H1 (cell line): Measurements from ENCODE around the gene BBIP1. TPM values are rescaled to one million over a fixed set of nuclear protein-coding genes. Genes with fewer than 3 reads are reported as not detected.

Experiments used
- CTCF ChIA-PET: fragments of 300-600 bp; sonication (Branson Sonifier 250); formaldehyde crosslinking; loops from one replicate; lab custom pipeline; 2021; ENCODE audit not compliant: partially characterized antibody; lab: Charles Lee
- POLR2A ChIA-PET: fragments of 300-600 bp; sonication (Branson Sonifier 250); formaldehyde crosslinking; loops from one replicate; lab custom pipeline; 2021; ENCODE audit warnings: inconsistent platforms; ENCODE audit not compliant: partially characterized antibody; lab: Charles Lee
- DNase-seq, 2 experiments: peaks; one replicate each; pipeline versions ENCODE4 v3.0.0 to v3.0.0-alpha.2; 2010 to 2022; ENCODE audit warnings: low spot score in 2 of 2, low read depth in 1 of 2, mixed read lengths in 1 of 2
- FAIRE-seq: peaks from 2 replicates; lab custom pipeline; 2011; peaks lifted over from hg19 to GRCh38; lab: Jason Lieb, UNC
- H2AFZ ChIP-seq: 2 replicates; pipeline ENCODE4 v1.8.1; 2012; ENCODE audit warnings: low read length, inconsistent platforms
- H2AK5ac ChIP-seq: 2 replicates; pipeline ENCODE4 v1.6.1; 2013; ENCODE audit warnings: low read depth, low read length
- H2BK120ac ChIP-seq: replicated peaks from 2 replicates; pipeline ENCODE3; 2013; ENCODE audit warnings: low read depth, low read length, inconsistent platforms
- H2BK12ac ChIP-seq: 2 replicates; pipeline ENCODE4 v1.6.1; 2013; ENCODE audit warnings: low read depth, low read length
- H2BK15ac ChIP-seq: 2 replicates; pipeline ENCODE4 v1.6.1; 2013; ENCODE audit warnings: low read length
- H2BK20ac ChIP-seq: 2 replicates; pipeline ENCODE4 v1.6.1; 2013; ENCODE audit warnings: low read length
- H2BK5ac ChIP-seq: 2 replicates; pipeline ENCODE4 v1.6.1; 2013; ENCODE audit warnings: low read depth, low read length
- H3K14ac ChIP-seq: 2 replicates; pipeline ENCODE4 v1.6.1; 2013; ENCODE audit warnings: inconsistent platforms; ENCODE audit not compliant: insufficient read length
- H3K18ac ChIP-seq: 2 replicates; pipeline ENCODE4 v1.6.1; 2013; ENCODE audit warnings: low read length; ENCODE audit errors: extremely low read depth
- H3K23ac ChIP-seq: 2 replicates; pipeline ENCODE4 v1.6.1; 2013; ENCODE audit warnings: inconsistent platforms; ENCODE audit not compliant: insufficient read length
- H3K23me2 ChIP-seq: 2 replicates; pipeline ENCODE4 v1.6.1; 2013; ENCODE audit warnings: low read depth, low read length
- H3K27ac ChIP-seq: 2 replicates; pipeline ENCODE4 v1.6.1; 2011; ENCODE audit warnings: low read depth, low read length, inconsistent platforms
- H3K27me3 ChIP-seq, 4 experiments: replicated peaks in 1 of 4; 1 replicate in 1 of 4; 2 replicates in 3 of 4; pipeline versions ENCODE4 v1.6.1 to v1.8.1; 2011 to 2013; ENCODE audit warnings: low read length in 3 of 4, mild to moderate bottlenecking in 3 of 4, inconsistent platforms in 2 of 4, mixed read lengths in 2 of 4, moderate library complexity in 1 of 4; ENCODE audit not compliant: control insufficient read depth in 3 of 4, insufficient read depth in 3 of 4; ENCODE audit errors: extremely low read depth in 1 of 4
- H3K36me3 ChIP-seq, 4 experiments: 2 replicates each; pipeline versions ENCODE4 v1.6.1 to v1.8.1; 2011 to 2013; ENCODE audit warnings: mild to moderate bottlenecking in 4 of 4, low read length in 3 of 4, moderate library complexity in 2 of 4, control low read depth in 1 of 4, inconsistent platforms in 1 of 4; ENCODE audit not compliant: insufficient read depth in 4 of 4, control insufficient read depth in 2 of 4
- H3K4ac ChIP-seq: replicated peaks from 2 replicates; pipeline ENCODE3; 2013; ENCODE audit warnings: low read length, low read depth, mixed read lengths, inconsistent platforms; ENCODE audit not compliant: insufficient read length
- H3K4me1 ChIP-seq, 4 experiments: replicated peaks in 1 of 4; 1 replicate in 1 of 4; 2 replicates in 3 of 4; pipeline versions ENCODE4 v1.6.1 to v1.8.1; 2011 to 2013; ENCODE audit warnings: low read length in 3 of 4, inconsistent platforms in 2 of 4, mixed read lengths in 1 of 4; ENCODE audit not compliant: insufficient read depth in 4 of 4, control insufficient read depth in 3 of 4
- H3K4me2 ChIP-seq, 2 experiments: 2 replicates each; pipeline versions ENCODE4 v1.6.1 to v1.8.1; 2011 to 2013; ENCODE audit warnings: low read depth in 2 of 2, low read length in 2 of 2, control low read depth in 1 of 2, inconsistent platforms in 1 of 2, mild to moderate bottlenecking in 1 of 2; ENCODE audit not compliant: insufficient read depth in 1 of 2
- H3K4me3 ChIP-seq, 4 experiments: fragments of 200-600, 300-600 bp in 1 of 4; sonication (generic), shearing (Covaris generic), sonication (Bioruptor Twin) in 1 of 4; 2 replicates each; pipeline versions ENCODE4 v1.5.1 to v1.8.1; 2011 to 2016; ENCODE audit warnings: low read length in 4 of 4, low read depth in 3 of 4, control low read depth in 2 of 4, inconsistent platforms in 2 of 4, mild to moderate bottlenecking in 2 of 4, mixed read lengths in 1 of 4, moderate library complexity in 1 of 4; ENCODE audit not compliant: insufficient read depth in 2 of 4; ENCODE audit errors: extremely low read depth in 1 of 4
- H3K56ac ChIP-seq: replicated peaks from 2 replicates; pipeline ENCODE3; 2013; ENCODE audit warnings: low read depth, mild to moderate bottlenecking, mixed read lengths, low read length, inconsistent platforms; ENCODE audit not compliant: insufficient read length
- H3K79me1 ChIP-seq: 2 replicates; pipeline ENCODE4 v1.6.1; 2013; ENCODE audit warnings: low read depth, low read length, control low read depth
- H3K79me2 ChIP-seq, 2 experiments: 2 replicates each; pipeline versions ENCODE4 v1.6.1 to v1.8.1; 2012 to 2013; ENCODE audit warnings: low read length in 2 of 2, mild to moderate bottlenecking in 2 of 2, inconsistent platforms in 1 of 2; ENCODE audit not compliant: insufficient read depth in 2 of 2, control insufficient read depth in 1 of 2
- H3K9ac ChIP-seq, 4 experiments: replicated peaks in 1 of 4; 1 replicate in 1 of 4; 2 replicates in 3 of 4; pipeline versions ENCODE4 v1.6.1 to v1.8.1; 2011 to 2013; ENCODE audit warnings: low read depth in 3 of 4, low read length in 3 of 4, control low read depth in 2 of 4, mild to moderate bottlenecking in 2 of 4, moderate library complexity in 2 of 4, inconsistent platforms in 1 of 4; ENCODE audit errors: extremely low read depth in 1 of 4
- H3K9me3 ChIP-seq, 2 experiments: 2 replicates each; pipeline versions ENCODE4 v1.6.1 to v1.8.1; 2012 to 2013; ENCODE audit warnings: mild to moderate bottlenecking in 2 of 2, moderate library complexity in 2 of 2, control low read depth in 1 of 2, inconsistent platforms in 1 of 2, low read depth in 1 of 2, low read length in 1 of 2, mixed read lengths in 1 of 2; ENCODE audit not compliant: insufficient read depth in 2 of 2
- H4K20me1 ChIP-seq, 2 experiments: replicated peaks in 1 of 2; 2 replicates each; pipeline versions ENCODE3 to v1.8.1; 2011 to 2013; ENCODE audit warnings: inconsistent platforms in 2 of 2, low read length in 2 of 2, mild to moderate bottlenecking in 1 of 2; ENCODE audit not compliant: insufficient read depth in 2 of 2, control insufficient read depth in 1 of 2
- H4K5ac ChIP-seq: 2 replicates; pipeline ENCODE4 v1.6.1; 2013; ENCODE audit warnings: low read length, low read depth, mixed read lengths, inconsistent platforms; ENCODE audit not compliant: insufficient read length
- H4K8ac ChIP-seq: 2 replicates; pipeline ENCODE4 v1.8.0; 2013; ENCODE audit warnings: mild to moderate bottlenecking, moderate library complexity, low read length, inconsistent platforms; ENCODE audit not compliant: insufficient read depth; ENCODE audit errors: extremely low read depth
- H4K91ac ChIP-seq: replicated peaks from 2 replicates; pipeline ENCODE3; 2013; ENCODE audit warnings: low read length, mixed read lengths, inconsistent platforms; ENCODE audit not compliant: insufficient read length
- EGR1 ChIP-seq: IDR thresholded peaks from 2 replicates; pipeline ENCODE4 v1.6.1; 2011; ENCODE audit warnings: low read depth, low read length, borderline replicate concordance
- NRF1 ChIP-seq: IDR thresholded peaks from 2 replicates; pipeline ENCODE4 v1.6.1; 2011; ENCODE audit warnings: mild to moderate bottlenecking, low read depth, low read length, improper control_type of control experiment
- SIN3A ChIP-seq, 2 experiments: IDR thresholded peaks in 1 of 2; conservative IDR thresholded peaks in 1 of 2; 2 replicates each; pipeline ENCODE4 v1.6.1; 2011 to 2012; ENCODE audit warnings: low read length in 2 of 2, improper control_type of control experiment in 1 of 2, low read depth in 1 of 2, mild to moderate bottlenecking in 1 of 2
- WGBS, 2 experiments: shearing (Covaris generic) in 1 of 2; methylation state at CpG; one replicate each; pipeline versions ENCODE4 v1.1.6 to v1.1.7; 2013 to 2015; ENCODE audit warnings: low lambda C conversion rate in 2 of 2, mixed read lengths in 2 of 2, inconsistent platforms in 1 of 2, low coverage in 1 of 2, missing lambda C conversion rate in 1 of 2; ENCODE audit not compliant: insufficient replicate concordance in 2 of 2, insufficient coverage in 1 of 2, insufficient read length in 1 of 2; ENCODE audit errors: extremely low coverage in 1 of 2, missing lambda C conversion rate in 1 of 2; 5-methylcytosine and 5-hydroxymethylcytosine counted together
- polyA plus RNA-seq, 7 experiments: library from polyadenylated mRNA; depleted of rRNA in 3 of 7; stranded (reverse) in 5 of 7; unstranded in 2 of 7; fragments of >200 nt in 5 of 7; fragments of 200-250 nt in 2 of 7; gene quantifications; 1 replicate in 5 of 7; 2 replicates in 1 of 7; 4 replicates in 1 of 7; pipeline versions ENCODE4 v1.2.1 to v1.2.3, GENCODE V29; 2011 to 2013; ENCODE audit warnings: missing spikeins in 2 of 7, mixed read lengths in 2 of 7
- total RNA-seq: library from RNA; stranded (reverse); fragmentation: NEBNext Ultra II Directional; extraction: Animal tissue kit (Norgen Biotek cat#: 25700); gene quantifications from 2 replicates; pipeline ENCODE4 v1.2.1, GENCODE V29; 2021

Gene BBIP1
- total and polyA plus RNA-seq, 2 of the 8 experiments (the other 6 are each of a cell fraction or from before 2014, with no cell fraction given): 8.8 to 19.6 TPM

DNA sequence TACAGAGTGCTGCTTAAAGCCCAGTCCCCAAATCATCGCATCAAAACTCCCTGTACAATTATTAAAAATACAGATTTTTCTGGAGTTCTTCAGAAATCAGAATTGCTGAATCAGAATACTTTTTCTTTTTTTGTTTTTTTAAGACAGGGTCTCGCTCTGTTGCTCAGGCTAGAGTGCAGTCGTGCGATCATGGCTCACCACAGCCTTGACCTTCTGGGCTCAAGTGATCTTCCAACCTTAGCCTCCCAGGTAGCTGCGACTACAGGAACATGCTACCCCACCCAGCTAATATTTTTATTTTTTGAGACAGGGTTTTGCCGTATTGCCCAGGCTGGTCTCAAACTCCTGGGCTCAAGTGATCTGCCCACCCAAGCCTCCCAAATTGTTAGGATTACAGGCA lies 3.9 kb downstream of the BBIP1 start:
- no peaks in the 10 kb centered on the region for H3K27me3 ChIP-seq
- H3K9me3 ChIP-seq: no peaks in the 10 kb centered on the region
- H3K23ac ChIP-seq: no peak overlapping the region
- no peak for FAIRE-seq
- no peak overlapping the region for H3K4me2 ChIP-seq
- H2AK5ac ChIP-seq: no peak overlapping the region
- no peak overlapping the region for H3K18ac ChIP-seq
- DNase-seq: no peak
- no peak overlapping the region for H3K9ac ChIP-seq
- no peaks in the 10 kb centered on the region for H3K79me1 ChIP-seq
- ChIA-PET CTCF (interaction anchor here (1.6 kb wide), 1 partner anchor 21 kb away, joined by 4 read pairs; no protein-coding TSS in a partner anchor), POLR2A (interaction anchor here (1.2 kb wide), 1 partner anchor 611 kb away, joined by 3 read pairs; no protein-coding TSS in a partner anchor)
- no peak overlapping the region for H3K4ac ChIP-seq
- WGBS, 2 experiments: 91% methylated on average over 6 of the region's 6 CpGs; no CpG with 5 or more reads in 1 of the 2 experiments
- no peak overlapping the region for H3K14ac ChIP-seq
- H4K5ac ChIP-seq: no peak overlapping the region
- H4K8ac ChIP-seq: no peak overlapping the region
- no peaks in the 10 kb centered on the region; the same call in 1 of the 2 replicates for H3K23me2 ChIP-seq
- H3K36me3 ChIP-seq: no peaks in the 10 kb centered on the region
- H3K27ac ChIP-seq: no peak overlapping the region
- H3K4me1 ChIP-seq: peaks cover 0 to 7% (median 4%) of the 10 kb centered on the region in 4 experiments; a peak in 5 of 7 replicates
- no peak overlapping the region for H3K4me3 ChIP-seq
- H3K56ac ChIP-seq: no peak overlapping the region
- TF ChIP-seq NRF1 (no peak), SIN3A (conservative IDR thresholded peaks at IDR 0.05 in 1 of 2, IDR thresholded peaks at IDR 0.05 in 1 of 2; ENCODE audit: low read depth in 1 of 2, low read length in 2 of 2) (no peak), EGR1 (no peak)
- H2BK20ac ChIP-seq: no peak overlapping the region
- H2BK15ac ChIP-seq: no peak overlapping the region
- H3K79me2 ChIP-seq: peaks cover 0 to 10% of the 10 kb centered on the region in 2 experiments; a peak in 2 of 4 replicates
- H2BK120ac ChIP-seq: no peak overlapping the region
- H4K91ac ChIP-seq: no peak overlapping the region
- peaks cover 0 to 2% of the 10 kb centered on the region in 2 experiments for H4K20me1 ChIP-seq
- H2BK5ac ChIP-seq: no peak overlapping the region
- H2BK12ac ChIP-seq: no peak overlapping the region
- H2AFZ ChIP-seq: no peak overlapping the region
